Heart left ventricle (tissue), 16 donors: Measurements from ENCODE around the gene PALM3. TPM values are rescaled to one million over a fixed set of nuclear protein-coding genes. Genes with fewer than 3 reads are reported as not detected.
"Not testable (repeated sequence)": the region's sequence is repeated elsewhere in the genome, so short reads cannot be mapped to it uniquely, and the experiment has no call there.

Experiments
- ATAC-seq, 4 donors: fragments of 200-7000 bp; cut with Tn5 transposase; one replicate each; pipeline ENCODE4 v1.9.1; 2020 to 2022; ENCODE audit warnings: moderate library complexity in 4 of 4, mild to moderate bottlenecking in 3 of 4, moderate number of reproducible peaks in 1 of 4
- DNase-seq, 5 donors: peaks; one replicate each; pipeline ENCODE4 v3.0.0-alpha.2; 2020
- H3K27ac ChIP-seq, 12 donors: fragments of 200-600 bp; sonication (generic) in 4 of 12; one replicate each; pipeline versions ENCODE4 v1.5.0 to v1.8.0; 2016 to 2022; ENCODE audit warnings: mild to moderate bottlenecking in 2 of 12
- H3K27me3 ChIP-seq, 9 donors: fragments of 200-600 bp; sonication (generic) in 2 of 9; one replicate each; pipeline versions ENCODE4 v1.5.1 to v1.8.0; 2016 to 2022; ENCODE audit warnings: mild to moderate bottlenecking in 3 of 9
- H3K36me3 ChIP-seq, 9 donors: fragments of 200-600 bp; sonication (generic) in 2 of 9; one replicate each; pipeline versions ENCODE4 v1.5.0 to v1.8.0; 2018 to 2022; ENCODE audit warnings: mild to moderate bottlenecking in 2 of 9
- H3K4me1 ChIP-seq, 12 donors: fragments of 200-600 bp; sonication (generic) in 4 of 12; one replicate each; pipeline versions ENCODE4 v1.5.0 to v1.8.0; 2016 to 2022; ENCODE audit warnings: mild to moderate bottlenecking in 3 of 12
- H3K4me3 ChIP-seq, 12 donors: fragments of 200-600 bp; sonication (generic) in 4 of 12; one replicate each; pipeline versions ENCODE4 v1.5.0 to v1.8.0; 2017 to 2022; ENCODE audit warnings: mild to moderate bottlenecking in 9 of 12, moderate library complexity in 4 of 12
- H3K9me3 ChIP-seq, 12 donors: fragments of 200-600 bp; sonication (generic) in 4 of 12; one replicate each; pipeline versions ENCODE4 v1.5.0 to v1.8.0; 2016 to 2022; ENCODE audit warnings: mild to moderate bottlenecking in 1 of 12
- CTCF ChIP-seq, 12 donors: fragments of 200-600 bp; sonication (generic) in 4 of 12; IDR thresholded peaks; one replicate each; pipeline versions ENCODE4 v1.5.0 to v1.8.0; 2018 to 2022; ENCODE audit warnings: antibody characterized with exemption in 12 of 12, mild to moderate bottlenecking in 5 of 12
- POLR2A ChIP-seq, 2 donors: fragments of 450-650 bp; IDR thresholded peaks; one replicate each; pipeline ENCODE4 v1.6.1; 2017; ENCODE audit warnings: antibody characterized with exemption in 2 of 2, mild to moderate bottlenecking in 2 of 2, moderate library complexity in 2 of 2
- WGBS, 4 donors: extraction: QIAGEN DNeasy Blood & Tissue Kit in 2 of 4; methylation state at CpG; one replicate each; pipeline versions ENCODE4 v1.1.5 to v1.1.7; 2013 to 2018; 5-methylcytosine and 5-hydroxymethylcytosine counted together
- intact Hi-C, 10 donors: fragments of 100-400 bp; cut with DNase I; formaldehyde crosslinking; loops; one replicate each; pipeline versions ENCODE4 v1.11.1 to v1.14.2; 2022
- polyA plus RNA-seq, 2 donors: library from polyadenylated mRNA; stranded (reverse); fragments of 200-250 nt; gene quantifications; one replicate each; pipeline ENCODE4 v1.2.3, GENCODE V29; 2013
- total RNA-seq, 9 donors: library from RNA; depleted of rRNA in 2 of 9; stranded (reverse); fragments of >200 nt in 2 of 9; fragmentation: NEBNext Ultra II Directional in 3 of 9; extraction: Animal tissue kit (Norgen Biotek cat#: 25700) in 3 of 9; gene quantifications; one replicate each; pipeline versions ENCODE4 v1.1.0 to v1.2.4, GENCODE V29; 2016 to 2023
- donor health status: ischemic (EF 13 %, LVEDD 7.1; RV severe dilation, severe dysfunction).
- donor health status: healthy with polysubstance abuse.
- donor health status: DM: no; HTN: yes; CAD: no.
- donor health status: DM: no; HTN: no; CAD: no.
- donor health status: ischemic (EF 25% LVEDD 6.9; RV normal size, moderate dysfunction).
- donor health status: ischemic (EF 25% LVEDD 5.7; RV mildly dilated, moderate dysfunction).
- donor health status: healthy.
- donor health status: DM: yes; HTN: yes; CAD: no.
- donor health status: ischemic (EF 35%, LVEDD 5.7; RV mildly dilated, moderate dysfunction).
- donor health status: nonischemic (EF 11% LVEDD 7.7; RV severe dilation, severe dysfunction).
- donor health status: DM: yes; HTN: yes; CAD: no.
- donor health status: PGD.
- donor health status: ischemic (EF 29% LVEDD 5.4; RV normal size, mild dysfunction).
- donor health status: nonischemic (EF 23%, LVEDD 6.1; RV moderate dilation, normal function).

Gene PALM3
- total and polyA plus RNA-seq, 11 donors = 0.06 to 0.60 (median 0.30) TPM; not detected in 6

- H3K27me3 ChIP-seq = peaks cover 0 to 7% (median 0%) of the 10 kb centered on the region in 9 donors
- H3K36me3 ChIP-seq = no peaks in the 10 kb centered on the region
- no peaks in the 10 kb centered on the region for H3K9me3 ChIP-seq
- 55 to 63% (median 59%) methylated on average over 18 to 24 of the region's 24 CpGs for WGBS, 4 donors
- intact Hi-C loops = no loop called here
- H3K27ac ChIP-seq = no peak within 1 kb of the TSS
- no peak within 1 kb of the TSS for H3K4me3 ChIP-seq
- TF ChIP-seq POLR2A (IDR thresholded peaks at IDR 0.05) = no peak
- no peak for TF ChIP-seq CTCF (IDR thresholded peaks at IDR 0.05)
- DNase-seq = no peak
- H3K4me1 ChIP-seq = peaks cover 0 to 25% (median 10%) of the 10 kb centered on the region in 12 donors
- ATAC-seq = no peak
These were observed 33.9 kb downstream of the PALM3 start, which contains the start of gene RLN3 for GRCh38 chr19:14027856-14028450. Gene RLN3, plus strand, starts transcription at chr19:14028148. Its CDS starts 57 bp downstream, at chr19:14028205.

DNA sequence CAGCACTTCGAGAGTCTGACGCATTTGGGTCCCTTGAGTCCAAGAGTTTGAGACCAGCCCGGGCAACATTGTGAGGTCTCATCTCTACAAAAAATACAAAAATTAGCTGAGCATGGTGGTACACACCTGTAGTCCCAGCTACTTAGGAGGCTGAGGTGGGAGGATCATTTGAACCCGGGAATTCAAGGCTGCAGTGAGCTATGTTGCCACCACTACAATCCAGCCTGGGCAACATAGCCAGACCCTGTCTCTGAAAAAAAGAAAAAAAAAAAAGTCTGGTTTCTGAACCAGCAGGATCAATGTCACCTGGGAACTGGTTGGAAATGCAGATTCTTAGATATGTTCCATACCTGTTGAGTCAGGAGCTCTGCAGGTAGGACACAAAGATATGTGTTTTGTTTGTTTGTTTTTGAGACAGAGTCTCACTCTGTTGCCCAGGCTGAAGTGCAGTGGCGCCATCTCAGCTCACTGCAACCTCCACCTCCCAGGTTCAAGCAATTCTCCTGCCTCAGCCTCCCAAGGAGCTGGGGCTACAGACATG lies 35.2 kb downstream of the PALM3 start:
- ATAC-seq, H3K36me3 ChIP-seq, H3K27me3 ChIP-seq, H3K9me3 ChIP-seq, DNase-seq, H3K27ac ChIP-seq, H3K4me3 ChIP-seq, intact Hi-C loops: not testable (repeated sequence)
- peaks cover 0 to 27% (median 5%) of the 10 kb centered on the region in 12 donors for H3K4me1 ChIP-seq
- 88 to 93% (median 92%) methylated on average over 5 of the region's 5 CpGs for WGBS, 4 donors

DNA sequence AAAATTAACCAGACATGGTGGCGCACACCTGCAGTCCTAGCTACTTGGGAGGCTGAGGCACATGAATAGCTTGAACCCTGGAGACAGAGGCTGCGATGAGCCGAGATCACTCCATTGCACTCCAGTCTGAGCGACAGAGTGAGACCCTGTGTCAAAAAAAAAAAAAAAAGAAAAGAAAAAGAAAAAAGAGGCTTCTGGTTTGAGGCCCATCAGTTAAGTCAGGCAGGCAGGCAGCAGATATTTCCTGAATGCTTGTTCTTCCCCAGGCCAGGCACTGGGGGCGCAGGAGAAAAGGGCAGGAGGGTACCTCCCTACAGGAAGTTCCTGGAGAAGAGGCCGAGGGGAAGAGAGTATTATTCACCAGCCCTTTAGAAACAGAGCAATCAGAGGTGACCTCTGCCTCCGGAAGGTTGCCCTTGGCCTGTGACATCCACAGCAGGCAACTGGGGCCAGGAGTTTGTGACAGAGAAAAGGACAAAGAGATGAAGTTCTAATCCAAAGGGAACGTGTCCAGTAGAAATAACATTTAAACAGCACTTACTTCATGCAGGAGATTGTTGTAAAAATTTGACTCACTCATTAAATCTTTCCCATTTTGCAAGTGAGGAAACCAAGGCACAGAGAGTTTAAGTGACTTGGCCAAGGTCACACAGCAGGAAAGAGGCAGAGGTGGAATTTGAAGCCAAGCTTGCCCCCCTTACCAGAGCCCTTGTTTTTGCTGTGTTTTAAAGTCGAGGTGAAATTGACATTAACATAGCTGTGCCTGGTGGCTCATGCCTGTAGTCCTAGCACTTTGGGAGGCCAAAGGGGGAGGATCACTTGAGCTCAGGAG lies 38.3 kb downstream of the PALM3 start:
- 49 to 56% (median 54%) methylated on average over 9 of the region's 9 CpGs for WGBS, 4 donors
- DNase-seq (peak in 3 of 5 donors; percentile 46 to 52 (median 47)), ATAC-seq (peak; percentile 20 to 89 (median 87))
- Histone ChIP-seq H3K9me3 (no peaks in the 10 kb centered on the region), H3K36me3 (no peaks in the 10 kb centered on the region), H3K4me1 (peaks cover 0 to 30% (median 2%) of the 10 kb centered on the region in 12 donors), H3K27me3 (no peaks in the 10 kb centered on the region), H3K27ac (peak overlapping the region in 6 of 12 donors; percentile 15 to 55 (median 30)), H3K4me3 (no peak overlapping the region)
- intact Hi-C loops = no loop called here
- TF ChIP-seq POLR2A (IDR thresholded peaks at IDR 0.05) = no peak
- TF ChIP-seq CTCF (IDR thresholded peaks at IDR 0.05) = peak in 11 of 12 donors; percentile 14 to 57 (median 28)

- no peaks in the 10 kb centered on the region for H3K9me3 ChIP-seq
- TF ChIP-seq CTCF (IDR thresholded peaks at IDR 0.05) (no peak), POLR2A (IDR thresholded peaks at IDR 0.05) (no peak)
- H3K4me1 ChIP-seq = peaks cover 0 to 35% (median 2%) of the 10 kb centered on the region in 12 donors
- ATAC-seq (no peak), DNase-seq (no peak)
- H3K27ac ChIP-seq = no peak overlapping the region
- intact Hi-C loops = no loop called here
- H3K27me3 ChIP-seq = no peaks in the 10 kb centered on the region
- no peaks in the 10 kb centered on the region for H3K36me3 ChIP-seq
- 86 to 93% (median 91%) methylated on average over 4 of the region's 4 CpGs for WGBS, 4 donors
- H3K4me3 ChIP-seq = no peak overlapping the region
These were observed 39.4 kb downstream of the PALM3 start for GRCh38 chr19:14022469-14022868.
